BE2C (cell line): Measurements from ENCODE around the gene METRN.
"Not testable (repeated sequence)": the region's sequence is repeated elsewhere in the genome, so short reads cannot be mapped to it uniquely, and the experiment has no call there.

Source experiments
- DNase-seq: peaks from one replicate; pipeline ENCODE4 v3.0.0-alpha.2; 2020
- H3K27me3 ChIP-seq: fragments of 250-450 bp; sonication (Bioruptor Pico); 2 replicates; pipeline ENCODE4 v1.5.1; 2020; ENCODE audit warnings: mild to moderate bottlenecking
- H3K36me3 ChIP-seq: fragments of 250-450 bp; sonication (Bioruptor Pico); 2 replicates; pipeline ENCODE4 v1.5.1; 2020; ENCODE audit warnings: mild to moderate bottlenecking
- H3K4me1 ChIP-seq: fragments of 250-450 bp; sonication (Bioruptor Pico); 2 replicates; pipeline ENCODE4 v1.5.1; 2020
- H3K4me3 ChIP-seq: 2 replicates; pipeline ENCODE4 v1.5.1; 2011; ENCODE audit warnings: low read depth, low read length
- H3K9me3 ChIP-seq: fragments of 250-450 bp; sonication (Bioruptor Pico); 2 replicates; pipeline ENCODE4 v1.5.1; 2020
- TF ChIP-seq, protein P1 (sequence below): IDR thresholded peaks from 2 replicates; pipeline ENCODE4 v1.5.1; 2012; ENCODE audit warnings: mild to moderate bottlenecking, low read depth, low read length

The METRN gene

DNA sequence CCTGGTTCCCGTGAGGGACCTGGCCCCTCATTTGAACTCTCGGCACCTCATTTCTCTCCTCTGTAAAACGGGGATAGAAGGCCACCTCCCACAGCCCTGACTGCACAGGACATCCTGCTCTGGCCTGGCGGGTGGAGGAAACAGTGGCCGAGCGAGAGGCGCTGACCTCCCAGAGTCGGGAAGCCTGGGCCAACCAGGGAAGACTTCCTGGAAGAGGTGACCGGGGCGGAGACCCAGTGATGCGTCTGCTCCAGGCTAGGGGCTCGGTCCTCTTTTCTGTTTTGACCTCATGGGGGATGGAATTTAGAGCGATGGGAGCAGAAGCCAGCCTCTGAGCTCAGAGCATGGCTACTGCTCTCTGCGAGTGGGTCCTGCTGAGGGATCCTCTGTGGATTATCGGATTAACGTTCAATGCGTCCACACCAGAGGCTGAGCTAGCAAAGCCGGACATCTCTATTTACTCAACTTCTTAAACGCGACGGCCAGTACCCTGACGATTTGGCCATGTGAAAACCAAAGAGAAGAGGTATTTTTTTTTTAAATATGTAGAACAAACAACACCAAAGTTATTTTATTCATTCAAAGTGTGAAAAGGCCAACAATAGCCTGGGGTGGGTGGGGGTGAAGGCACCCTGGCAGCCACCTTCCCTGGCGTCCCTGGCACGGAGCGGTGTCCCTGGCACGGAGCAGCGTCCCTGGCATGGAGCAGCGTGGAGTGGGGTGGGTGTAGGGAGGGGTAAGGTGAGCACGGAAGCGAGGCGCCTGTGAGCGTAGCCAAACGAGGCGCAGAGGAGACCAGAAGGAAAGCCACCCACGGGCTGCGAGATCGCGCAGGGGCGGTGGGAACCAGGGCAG is 36.5 kb downstream of the METRN start:
- DNase-seq = no peak
- Histone ChIP-seq H3K36me3 (no peaks in the 10 kb centered on the region), H3K27me3 (no peaks in the 10 kb centered on the region), H3K4me1 (no peaks in the 10 kb centered on the region), H3K9me3 (no peaks in the 10 kb centered on the region), H3K4me3 (no peak overlapping the region)
- TF ChIP-seq, protein P1, sequence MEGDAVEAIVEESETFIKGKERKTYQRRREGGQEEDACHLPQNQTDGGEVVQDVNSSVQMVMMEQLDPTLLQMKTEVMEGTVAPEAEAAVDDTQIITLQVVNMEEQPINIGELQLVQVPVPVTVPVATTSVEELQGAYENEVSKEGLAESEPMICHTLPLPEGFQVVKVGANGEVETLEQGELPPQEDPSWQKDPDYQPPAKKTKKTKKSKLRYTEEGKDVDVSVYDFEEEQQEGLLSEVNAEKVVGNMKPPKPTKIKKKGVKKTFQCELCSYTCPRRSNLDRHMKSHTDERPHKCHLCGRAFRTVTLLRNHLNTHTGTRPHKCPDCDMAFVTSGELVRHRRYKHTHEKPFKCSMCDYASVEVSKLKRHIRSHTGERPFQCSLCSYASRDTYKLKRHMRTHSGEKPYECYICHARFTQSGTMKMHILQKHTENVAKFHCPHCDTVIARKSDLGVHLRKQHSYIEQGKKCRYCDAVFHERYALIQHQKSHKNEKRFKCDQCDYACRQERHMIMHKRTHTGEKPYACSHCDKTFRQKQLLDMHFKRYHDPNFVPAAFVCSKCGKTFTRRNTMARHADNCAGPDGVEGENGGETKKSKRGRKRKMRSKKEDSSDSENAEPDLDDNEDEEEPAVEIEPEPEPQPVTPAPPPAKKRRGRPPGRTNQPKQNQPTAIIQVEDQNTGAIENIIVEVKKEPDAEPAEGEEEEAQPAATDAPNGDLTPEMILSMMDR = no peak

DNA sequence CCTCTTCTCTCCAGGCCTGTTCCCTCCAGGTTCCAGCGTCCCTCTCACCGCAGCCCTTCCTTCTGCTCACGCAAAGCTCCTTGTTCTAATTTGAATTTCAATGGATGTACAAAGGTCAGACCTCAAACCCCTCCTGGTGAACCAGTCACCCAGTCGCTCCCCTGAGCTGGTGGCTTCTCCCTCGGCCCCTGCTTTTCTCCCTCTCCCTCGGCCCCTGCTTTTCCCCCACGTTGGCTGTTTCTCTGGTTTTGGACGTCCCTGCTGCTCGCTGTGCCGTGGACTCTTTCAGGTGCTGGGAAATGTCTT is 37.0 kb downstream of the METRN start:
- no peaks in the 10 kb centered on the region for H3K27me3 ChIP-seq
- no peaks in the 10 kb centered on the region for H3K4me1 ChIP-seq
- no peaks in the 10 kb centered on the region for H3K9me3 ChIP-seq
- no peak overlapping the region for H3K4me3 ChIP-seq
- H3K36me3 ChIP-seq = no peaks in the 10 kb centered on the region
- no peak for DNase-seq
- TF ChIP-seq, protein P1 = no peak

DNA sequence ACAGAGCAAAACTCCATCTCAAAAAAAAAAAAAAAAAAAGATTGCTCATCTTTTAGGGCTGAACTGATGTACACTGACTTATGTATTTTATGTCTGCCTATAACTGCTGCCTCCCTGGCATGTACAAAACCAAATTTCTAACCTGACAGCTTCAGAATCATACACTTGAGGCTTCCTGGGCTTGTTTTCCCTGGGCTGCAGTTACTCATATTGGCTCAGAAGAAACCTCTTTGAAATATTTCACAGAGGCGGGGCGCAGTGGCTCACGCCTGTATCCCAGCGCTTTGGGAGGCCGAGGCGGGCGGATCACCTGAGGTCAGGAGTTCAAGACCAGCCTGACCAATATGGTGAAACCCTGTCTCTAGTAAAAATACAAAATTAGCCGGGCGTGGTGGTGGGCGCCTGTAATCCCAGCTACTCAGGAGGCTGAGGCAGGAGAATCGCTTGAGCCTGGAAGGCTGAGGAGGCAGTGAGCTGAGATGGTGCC is 39.2 kb downstream of the METRN start:
- not testable (repeated sequence) for H3K27me3 ChIP-seq, DNase-seq, H3K4me1 ChIP-seq, H3K4me3 ChIP-seq, H3K9me3 ChIP-seq, H3K36me3 ChIP-seq

DNA sequence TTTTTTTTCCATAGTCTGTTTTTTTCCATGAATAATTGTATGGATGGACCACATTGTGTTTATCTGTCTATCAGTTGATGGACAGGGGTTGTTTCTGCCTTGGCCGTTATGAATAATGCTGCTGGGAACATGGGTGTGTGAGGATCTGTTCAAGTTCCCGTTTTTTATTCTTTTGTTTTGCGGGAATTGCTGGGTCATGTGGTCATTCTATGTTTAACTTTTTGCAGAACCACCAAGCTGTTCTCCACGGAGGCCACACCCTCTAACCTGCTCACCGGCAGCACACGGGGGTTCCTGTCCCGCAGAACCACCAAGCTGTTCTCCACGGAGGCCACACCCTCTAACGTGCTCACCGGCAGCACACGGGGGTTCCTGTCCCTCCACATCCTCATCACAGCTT is 39.7 kb downstream of the METRN start:
- no peaks in the 10 kb centered on the region for H3K4me1 ChIP-seq
- H3K36me3 ChIP-seq = no peaks in the 10 kb centered on the region
- no peak for DNase-seq
- H3K4me3 ChIP-seq = no peak overlapping the region
- TF ChIP-seq, protein P1 = no peak
- H3K9me3 ChIP-seq = no peaks in the 10 kb centered on the region
- no peaks in the 10 kb centered on the region for H3K27me3 ChIP-seq

DNA sequence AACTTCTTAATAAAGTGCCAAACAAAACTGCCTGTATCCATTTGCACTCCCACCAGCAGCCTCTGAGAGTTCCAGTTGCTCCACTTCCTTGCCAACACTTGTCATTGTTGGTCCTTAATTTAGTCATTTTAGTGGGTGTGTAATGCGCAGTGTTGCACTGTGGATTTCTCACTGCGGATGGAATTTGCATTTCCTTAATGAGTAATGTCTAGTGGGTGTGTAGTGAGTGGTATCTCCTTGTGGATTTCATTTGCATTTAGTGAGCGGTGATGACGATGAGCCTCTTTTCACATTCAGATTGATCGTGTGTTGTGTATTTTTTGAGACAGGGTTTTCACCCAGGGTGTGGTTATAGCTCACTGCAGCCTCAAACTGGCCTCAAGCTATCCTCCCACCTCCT is 41.5 kb downstream of the METRN start:
- Histone ChIP-seq H3K4me3 (no peak overlapping the region), H3K9me3 (no peaks in the 10 kb centered on the region), H3K27me3 (no peaks in the 10 kb centered on the region), H3K36me3 (no peaks in the 10 kb centered on the region), H3K4me1 (no peaks in the 10 kb centered on the region)
- TF ChIP-seq, protein P1 = no peak
- no peak for DNase-seq

DNA sequence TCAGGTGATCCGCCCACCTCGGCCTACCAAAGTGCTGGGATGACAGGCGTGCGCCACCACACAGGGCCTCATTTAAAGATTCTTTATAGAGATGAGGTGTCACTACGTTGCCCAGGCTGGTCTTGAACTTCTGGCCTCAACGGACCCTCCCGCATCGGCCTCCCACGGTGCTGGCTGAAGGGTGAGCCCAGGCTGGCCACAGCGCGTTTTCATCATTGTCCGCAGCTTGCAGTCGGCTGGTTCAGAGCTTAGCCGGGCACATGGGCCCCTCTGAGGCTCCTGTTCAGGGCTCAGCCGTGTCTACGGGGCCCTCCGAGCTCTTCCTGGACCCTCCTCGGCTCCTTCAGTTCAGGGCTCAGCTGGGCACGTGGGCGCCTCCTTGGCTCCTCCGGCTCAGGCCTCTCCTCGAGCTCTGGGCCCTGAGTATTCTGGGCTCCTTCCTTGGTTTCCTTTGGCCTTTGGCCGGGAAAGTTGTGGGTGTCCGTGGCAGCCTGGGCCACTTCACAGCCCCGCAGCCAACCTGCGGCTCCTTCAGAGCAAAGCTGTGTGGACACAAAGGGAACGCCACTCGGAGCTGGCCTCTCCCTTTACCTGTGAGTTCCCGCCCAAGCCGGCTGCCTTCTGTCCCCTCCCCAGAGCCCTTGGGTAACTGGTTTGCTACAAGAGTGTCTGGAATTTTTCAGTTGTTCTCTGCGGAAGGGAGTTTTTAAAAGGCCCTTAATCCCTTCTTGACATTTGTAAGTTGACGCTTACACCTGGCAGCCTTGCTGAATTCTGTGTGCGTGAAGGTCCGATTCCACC is 44.4 kb downstream of the METRN start:
- H3K9me3 ChIP-seq = no peaks in the 10 kb centered on the region
- no peak for DNase-seq
- no peaks in the 10 kb centered on the region for H3K36me3 ChIP-seq
- H3K4me1 ChIP-seq = no peaks in the 10 kb centered on the region
- H3K4me3 ChIP-seq = no peak overlapping the region
- H3K27me3 ChIP-seq = no peaks in the 10 kb centered on the region
- TF ChIP-seq, protein P1 = no peak
